Measurements from ENCODE around the gene FAM151A. TPM values are rescaled to one million over a fixed set of nuclear protein-coding genes. Genes with fewer than 3 reads are reported as not detected.

FAM151A gene
- total RNA-seq (ENCODE audit: low replicate concordance), result not detected in 2 replicates

DNA sequence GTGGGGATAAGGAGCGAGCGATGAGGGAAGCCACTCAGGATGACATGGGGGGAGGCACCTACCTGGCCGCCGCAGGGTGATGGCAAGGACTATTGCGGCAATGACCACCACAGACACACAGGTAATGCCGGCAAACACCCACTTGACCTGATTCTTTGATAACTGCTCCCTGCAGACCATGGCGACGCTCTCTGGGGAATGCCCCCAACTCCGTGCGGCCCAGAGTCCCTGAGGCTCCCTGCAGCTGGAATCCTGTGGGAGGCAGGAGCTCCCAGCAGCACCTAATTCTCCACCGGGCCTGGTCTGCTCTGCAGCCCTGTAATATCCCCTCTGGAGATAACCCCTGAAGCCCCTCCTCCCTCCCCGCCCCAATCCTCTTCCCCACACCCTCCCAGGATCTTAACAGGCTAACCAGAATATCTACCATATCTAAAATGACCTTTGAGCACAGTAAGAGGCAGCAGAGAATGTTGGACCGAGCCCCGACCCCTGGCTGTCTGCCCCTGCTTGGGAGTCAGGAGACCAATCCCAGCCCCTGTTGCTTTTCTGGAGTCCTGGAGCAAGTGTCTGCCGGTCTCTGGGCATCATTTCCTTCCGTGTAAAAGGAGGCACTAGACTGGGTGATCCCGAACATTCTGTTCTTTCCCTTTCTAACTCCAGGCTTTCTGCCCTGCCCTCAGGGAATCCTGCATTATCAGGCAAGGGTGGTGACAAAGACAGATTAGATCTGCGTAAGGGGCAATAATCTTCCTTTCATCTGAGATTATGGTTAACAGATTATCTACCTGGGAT, at the start of gene FAM151A:
FAM151A (minus strand) TSS at position 310 of the 792 bp plus-strand sequence; CDS start at position 180, 130 bp downstream.

DNA sequence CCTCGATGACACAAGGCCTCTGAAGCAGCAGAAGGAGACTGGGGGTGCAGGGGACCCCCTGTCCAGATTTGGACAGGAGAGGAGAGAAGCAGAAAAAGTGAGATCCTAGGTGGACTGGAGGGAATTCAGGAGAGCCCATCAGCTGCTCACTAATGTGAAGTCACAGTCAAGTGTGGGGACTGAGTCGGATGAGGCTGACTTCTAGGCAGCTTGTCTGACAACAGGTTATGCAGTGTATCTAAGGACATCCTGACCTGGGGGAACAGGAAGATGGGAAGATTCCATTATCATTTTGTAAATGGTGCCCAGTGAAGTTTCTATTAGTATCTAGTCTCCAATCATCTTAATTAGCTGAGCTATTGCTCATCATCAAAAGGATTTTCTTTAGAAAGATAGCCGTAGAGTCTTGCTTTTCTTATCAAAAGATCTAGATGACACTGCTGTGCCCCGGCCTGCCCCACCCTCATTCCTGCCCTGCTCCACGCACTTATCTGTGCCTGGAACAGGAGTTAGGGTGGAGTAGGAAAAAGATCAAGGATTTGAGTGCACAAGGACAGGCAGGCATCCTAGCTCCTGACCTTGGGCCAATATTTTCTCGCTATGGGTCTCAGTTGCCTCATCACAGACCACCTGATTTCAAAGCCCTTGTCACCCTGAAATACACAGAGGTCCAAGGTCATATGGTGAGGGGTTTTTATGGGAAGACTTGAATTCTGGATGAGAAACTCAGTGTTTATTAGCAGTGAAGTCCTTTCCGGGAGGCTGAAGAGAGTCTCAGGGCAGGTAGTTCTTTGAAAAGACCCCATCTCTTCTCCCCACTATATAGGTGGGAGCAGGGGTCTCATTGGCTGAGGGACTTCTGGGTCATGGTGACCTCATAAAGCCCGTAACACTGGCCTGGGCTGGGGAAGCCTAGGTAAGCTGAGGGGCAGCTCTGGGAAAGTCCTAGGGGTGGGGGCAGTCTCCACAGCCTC, 17.8 kb upstream of the FAM151A start, which contains the start of gene MROH7:
MROH7 (plus strand) TSS at position 924 of the 974 bp plus-strand sequence. CDS start 11,141 bp downstream, outside the sequence.

Other genes with a start within 250 kb of the FAM151A start
- gene SSBP3, start 217.1 kb downstream of the FAM151A start, total RNA-seq (ENCODE audit: low replicate concordance), result 8.9 and 14.2 TPM in 2 replicates
- gene ACOT11, start 75.3 kb downstream of the FAM151A start, total RNA-seq (ENCODE audit: low replicate concordance), result 2.5 and 4.1 TPM in 2 replicates
- 0.15 and 0.59 TPM in 2 replicates for gene MROH7, start 18.3 kb upstream of the FAM151A start, total RNA-seq (ENCODE audit: low replicate concordance)
- 13.0 and 13.5 TPM in 2 replicates for gene TTC4, start 92.3 kb upstream of the FAM151A start, total RNA-seq (ENCODE audit: low replicate concordance)
- 3.3 and 4.5 TPM in 2 replicates for gene PARS2, start 141.0 kb upstream of the FAM151A start, total RNA-seq (ENCODE audit: low replicate concordance)
- not detected in 2 replicates for gene TTC22, start 177.8 kb upstream of the FAM151A start, total RNA-seq (ENCODE audit: low replicate concordance)